Left ventricle myocardium inferior (tissue), 1 donor: ENCODE data around the gene SH3GL1. TPM values are rescaled to one million over a fixed set of nuclear protein-coding genes. Genes with fewer than 3 reads are reported as not detected.

Experiments
- DNase-seq: peaks from one replicate; pipeline ENCODE4 v3.0.0-alpha.2; 2020
- H3K27ac ChIP-seq: fragments of 200-600 bp; replicated peaks from 2 replicates; pipeline ENCODE4 v1.8.0; 2021
- H3K27me3 ChIP-seq: fragments of 200-600 bp; 2 replicates; pipeline ENCODE4 v1.8.0; 2021; ENCODE audit warnings: low read depth
- H3K36me3 ChIP-seq: fragments of 200-600 bp; 2 replicates; pipeline ENCODE4 v1.8.0; 2021
- H3K4me1 ChIP-seq: fragments of 200-600 bp; 2 replicates; pipeline ENCODE4 v1.8.0; 2021
- H3K4me3 ChIP-seq: fragments of 200-600 bp; 2 replicates; pipeline ENCODE4 v1.8.0; 2021; ENCODE audit warnings: mild to moderate bottlenecking, moderate library complexity
- H3K9me3 ChIP-seq: fragments of 200-600 bp; replicated peaks from 2 replicates; pipeline ENCODE4 v1.8.0; 2021
- intact Hi-C: fragments of 100-400 bp; cut with micrococcal nuclease; formaldehyde crosslinking; loops from one replicate; pipeline ENCODE4 v1.11.0; 2022
- total RNA-seq: library from RNA; stranded (reverse); fragmentation: NEBNext Ultra II Directional; extraction: Animal tissue kit (Norgen Biotek cat#: 25700); gene quantifications from one replicate; pipeline ENCODE4 v1.2.1, GENCODE V29; 2021
- TF ChIP-seq, protein P1 (sequence below): fragments of 200-600 bp; IDR thresholded peaks from 2 replicates; pipeline ENCODE4 v1.8.0; 2021; ENCODE audit warnings: antibody characterized with exemption, mild to moderate bottlenecking, borderline replicate concordance
- donor health status: DM: no; HTN: yes; CAD: no; lungs with severe emphysema.

Gene SH3GL1
- total RNA-seq, 1 donor from 2014 or later: 18.6 TPM

DNA sequence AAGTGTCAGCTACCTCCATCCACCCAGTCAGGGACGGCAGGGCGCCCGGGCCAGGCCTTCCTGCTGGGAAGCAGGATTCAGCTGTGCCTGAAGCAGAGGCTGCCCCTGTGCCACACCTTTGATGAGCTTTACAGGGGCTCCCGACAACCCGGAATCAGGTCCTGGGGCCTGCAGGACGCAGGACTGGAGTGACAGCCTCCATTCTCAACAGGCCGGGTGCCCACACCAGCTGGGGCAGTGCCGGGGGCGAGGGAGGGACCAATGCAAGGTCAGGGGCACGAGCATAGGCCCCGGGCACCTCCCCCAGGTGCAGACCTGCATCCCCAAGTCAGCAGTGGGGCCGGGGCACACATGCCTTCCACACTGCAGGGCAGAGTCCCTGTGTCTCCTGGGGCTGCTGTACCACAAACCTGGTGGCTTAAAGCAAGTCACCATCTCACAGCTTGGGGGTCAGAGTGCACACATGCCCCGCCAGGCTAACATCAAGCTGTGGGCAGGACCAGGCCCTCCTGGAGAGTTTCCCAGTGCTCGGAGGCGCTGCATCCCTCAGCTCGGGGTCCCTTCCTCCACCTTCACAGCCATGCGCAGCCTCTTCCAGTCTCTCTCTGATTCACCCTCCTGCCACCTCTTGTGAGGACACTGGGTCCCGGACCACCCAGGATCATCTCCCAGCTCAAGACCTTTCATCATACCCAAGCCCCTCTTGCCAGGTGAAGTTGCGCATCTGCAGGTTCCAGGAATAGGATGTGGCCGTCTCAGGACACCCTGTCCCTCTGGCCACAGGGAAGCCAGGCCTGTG lies 43.8 kb upstream of the SH3GL1 start:
- Histone ChIP-seq H3K27me3 (no peaks in the 10 kb centered on the region), H3K4me1 (peaks cover 9% of the 10 kb centered on the region), H3K36me3 (peaks cover 53% of the 10 kb centered on the region), H3K9me3 (no peaks in the 10 kb centered on the region), H3K4me3 (no peak overlapping the region), H3K27ac (no peak overlapping the region)
- intact Hi-C loops: no loop called here
- DNase-seq: no peak
- TF ChIP-seq, protein P1, sequence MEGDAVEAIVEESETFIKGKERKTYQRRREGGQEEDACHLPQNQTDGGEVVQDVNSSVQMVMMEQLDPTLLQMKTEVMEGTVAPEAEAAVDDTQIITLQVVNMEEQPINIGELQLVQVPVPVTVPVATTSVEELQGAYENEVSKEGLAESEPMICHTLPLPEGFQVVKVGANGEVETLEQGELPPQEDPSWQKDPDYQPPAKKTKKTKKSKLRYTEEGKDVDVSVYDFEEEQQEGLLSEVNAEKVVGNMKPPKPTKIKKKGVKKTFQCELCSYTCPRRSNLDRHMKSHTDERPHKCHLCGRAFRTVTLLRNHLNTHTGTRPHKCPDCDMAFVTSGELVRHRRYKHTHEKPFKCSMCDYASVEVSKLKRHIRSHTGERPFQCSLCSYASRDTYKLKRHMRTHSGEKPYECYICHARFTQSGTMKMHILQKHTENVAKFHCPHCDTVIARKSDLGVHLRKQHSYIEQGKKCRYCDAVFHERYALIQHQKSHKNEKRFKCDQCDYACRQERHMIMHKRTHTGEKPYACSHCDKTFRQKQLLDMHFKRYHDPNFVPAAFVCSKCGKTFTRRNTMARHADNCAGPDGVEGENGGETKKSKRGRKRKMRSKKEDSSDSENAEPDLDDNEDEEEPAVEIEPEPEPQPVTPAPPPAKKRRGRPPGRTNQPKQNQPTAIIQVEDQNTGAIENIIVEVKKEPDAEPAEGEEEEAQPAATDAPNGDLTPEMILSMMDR: no peak

DNA sequence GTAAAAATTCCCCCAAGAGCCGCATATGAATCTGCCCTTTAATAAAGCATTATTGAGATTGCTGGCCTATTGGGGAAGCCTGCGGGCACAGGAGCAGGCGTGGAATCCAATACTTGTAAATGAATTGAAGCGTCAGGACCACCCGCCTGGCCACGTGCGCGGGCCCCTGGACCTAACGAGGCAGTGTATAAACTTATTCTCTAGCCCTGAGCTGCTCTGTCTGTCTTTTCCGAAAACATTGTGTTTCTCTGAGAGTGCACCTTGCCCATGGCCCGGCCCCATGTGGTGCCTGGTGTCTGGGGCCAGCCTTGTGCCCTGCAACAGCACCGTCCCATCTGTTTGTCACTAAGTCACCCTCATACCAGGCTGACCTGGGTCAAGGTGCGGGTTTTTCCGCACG lies 42.8 kb upstream of the SH3GL1 start:
- Histone ChIP-seq H3K27ac (no peak overlapping the region), H3K4me3 (no peak overlapping the region), H3K27me3 (no peaks in the 10 kb centered on the region), H3K4me1 (peaks cover under 1% of the 10 kb centered on the region), H3K9me3 (no peaks in the 10 kb centered on the region), H3K36me3 (peaks cover 43% of the 10 kb centered on the region)
- intact Hi-C loops: no loop called here
- DNase-seq: no peak
- TF ChIP-seq, protein P1: no peak

DNA sequence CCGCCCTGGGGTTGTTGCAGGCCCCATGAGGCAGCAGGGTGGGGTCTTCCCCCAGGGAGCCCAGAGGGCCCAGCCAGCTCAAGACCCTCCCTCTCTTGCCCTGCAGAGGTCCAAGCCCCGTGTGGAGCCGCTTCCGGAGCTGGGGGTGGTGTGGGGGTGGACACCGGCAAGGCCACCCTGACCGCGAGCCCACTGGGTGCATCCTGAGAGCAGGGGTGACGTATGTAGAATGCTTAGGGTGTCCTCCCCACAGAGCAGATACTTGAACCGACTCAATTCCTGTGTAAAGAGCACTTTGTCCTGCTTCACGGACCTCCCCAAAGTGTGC lies 42.4 kb upstream of the SH3GL1 start:
- no peak overlapping the region for H3K4me3 ChIP-seq
- peaks cover 39% of the 10 kb centered on the region for H3K36me3 ChIP-seq
- H3K27me3 ChIP-seq: no peaks in the 10 kb centered on the region
- no peak for DNase-seq
- no peak overlapping the region for H3K27ac ChIP-seq
- TF ChIP-seq, protein P1: no peak
- no peaks in the 10 kb centered on the region for H3K9me3 ChIP-seq
- intact Hi-C loops: no loop called here
- no peaks in the 10 kb centered on the region for H3K4me1 ChIP-seq

DNA sequence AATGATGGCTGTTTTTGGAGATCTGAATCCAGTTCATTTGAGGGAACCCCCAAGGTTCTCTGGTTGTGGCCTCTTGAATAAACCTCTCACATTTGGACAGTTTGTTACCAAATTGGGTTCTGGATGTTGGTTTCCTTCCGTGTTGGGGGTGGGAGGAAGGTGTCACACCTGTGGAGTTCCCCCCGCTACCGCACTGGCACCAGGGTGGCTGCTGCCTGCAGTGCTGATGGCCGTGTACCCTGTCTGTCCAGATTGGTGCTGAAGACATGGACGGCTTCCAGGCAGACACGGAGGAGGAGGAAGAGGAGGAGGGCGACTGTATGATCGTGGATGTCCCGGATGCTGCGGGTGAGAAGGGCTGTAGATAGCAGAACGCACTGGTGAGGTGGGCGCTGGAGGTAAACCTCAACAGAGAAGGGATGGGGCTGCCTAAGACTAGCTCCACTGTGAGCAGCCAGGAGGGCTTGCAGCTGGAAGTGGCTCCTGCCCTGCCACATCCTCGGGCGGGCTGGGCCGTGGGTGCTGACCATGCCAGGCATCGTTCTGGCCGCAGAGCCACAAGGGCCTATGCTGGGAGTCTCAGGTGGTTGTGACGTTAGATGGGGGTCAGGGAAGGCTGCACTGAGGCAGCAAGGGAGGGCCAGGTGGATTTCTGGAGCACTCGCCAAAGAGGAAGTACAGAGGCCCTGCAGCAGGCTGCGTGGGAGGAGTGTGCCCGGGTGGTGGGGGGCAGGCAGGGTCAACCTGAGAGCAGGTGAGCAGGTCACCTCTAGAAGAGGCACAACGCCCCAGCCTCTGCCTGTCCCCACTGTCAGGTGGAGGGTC lies 41.9 kb upstream of the SH3GL1 start:
- no peak for DNase-seq
- Histone ChIP-seq H3K9me3 (no peaks in the 10 kb centered on the region), H3K27ac (no peak overlapping the region), H3K4me1 (no peaks in the 10 kb centered on the region), H3K4me3 (no peak overlapping the region), H3K36me3 (peaks cover 33% of the 10 kb centered on the region), H3K27me3 (no peaks in the 10 kb centered on the region)
- TF ChIP-seq, protein P1: no peak
- intact Hi-C loops: no loop called here

DNA sequence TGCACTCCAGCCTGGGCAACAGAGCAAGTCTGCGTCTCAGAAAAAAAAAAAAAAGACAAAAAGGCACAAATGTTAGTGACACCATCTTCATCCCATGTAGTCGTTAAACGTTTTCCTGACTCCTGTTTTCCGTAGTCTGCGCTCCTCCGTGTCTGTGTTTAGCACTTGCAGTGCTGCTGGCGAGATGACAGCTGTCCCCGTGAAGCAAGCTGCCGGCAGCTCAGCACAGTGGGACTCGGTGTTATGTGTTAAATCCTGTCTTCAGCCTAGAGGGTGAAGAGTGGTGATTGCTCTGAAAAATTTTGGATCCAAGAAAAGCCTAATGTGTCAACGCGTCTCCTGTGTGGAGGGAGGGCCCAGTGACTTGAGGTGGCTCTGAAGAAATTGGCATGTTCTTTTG lies 38.9 kb upstream of the SH3GL1 start:
- Histone ChIP-seq H3K27me3 (no peaks in the 10 kb centered on the region), H3K4me1 (no peaks in the 10 kb centered on the region), H3K4me3 (no peak overlapping the region), H3K27ac (no peak overlapping the region), H3K9me3 (no peaks in the 10 kb centered on the region), H3K36me3 (peaks cover 8% of the 10 kb centered on the region)
- DNase-seq: no peak
- intact Hi-C loops: no loop called here
- TF ChIP-seq, protein P1: no peak
